Activated CD8-positive, alpha-beta T cell treated with anti-CD3 and anti-CD28 coated beads for 36 hours (primary cell): ENCODE data around the gene IER2. TPM values are rescaled to one million over a fixed set of nuclear protein-coding genes. Genes with fewer than 3 reads are reported as not detected.
A peak's percentile ranks its signal among the peaks of the same experiment; 100 is the strongest.
"Not testable (repeated sequence)": the region's sequence is repeated elsewhere in the genome, so short reads cannot be mapped to it uniquely, and the experiment has no call there.

Experiments
- ATAC-seq: fragments of 200-7000 bp; cut with Tn5 transposase; one replicate; pipeline ENCODE4 v1.10.0; 2021; ENCODE audit warnings: mild to moderate bottlenecking, moderate library complexity
- CTCF ChIA-PET: fragments of 350-600 bp; sonication (Branson Sonifier 250); formaldehyde crosslinking; loops from one replicate; lab custom pipeline; 2021; ENCODE audit warnings: antibody characterized with exemption; lab: Charles Lee
- POLR2A ChIA-PET: fragments of 350-600 bp; sonication (Branson Sonifier 250); formaldehyde crosslinking; loops from one replicate; lab custom pipeline; 2021; ENCODE audit warnings: antibody characterized with exemption; lab: Charles Lee
- DNase-seq: peaks from one replicate; pipeline ENCODE4 v3.0.0-alpha.2; 2020
- H3K27ac Mint-ChIP-seq: one replicate; pipeline ENCODE4 v1.8.0; 2021; ENCODE audit warnings: mild to moderate bottlenecking, mixed read lengths
- H3K27me3 Mint-ChIP-seq: one replicate; pipeline ENCODE4 v1.8.0; 2021; ENCODE audit warnings: mixed read lengths
- H3K36me3 Mint-ChIP-seq: one replicate; pipeline ENCODE4 v1.8.0; 2021; ENCODE audit warnings: low read depth, mixed read lengths
- H3K4me1 Mint-ChIP-seq: one replicate; pipeline ENCODE4 v1.8.0; 2021; ENCODE audit warnings: low read depth, mixed read lengths
- H3K4me3 Mint-ChIP-seq: one replicate; pipeline ENCODE4 v1.8.0; 2021; ENCODE audit warnings: mild to moderate bottlenecking, moderate library complexity, mixed read lengths
- H3K9me3 Mint-ChIP-seq: one replicate; pipeline ENCODE4 v1.8.0; 2021; ENCODE audit warnings: mixed read lengths
- CTCF ChIP-seq: fragments of 200-600 bp; IDR thresholded peaks from one replicate; pipeline ENCODE4 v1.8.0; 2022; ENCODE audit warnings: antibody characterized with exemption, mild to moderate bottlenecking
- intact Hi-C: fragments of 100-400 bp; cut with micrococcal nuclease; formaldehyde crosslinking; loops from one replicate; pipeline ENCODE4 v1.10.0; 2022
- total RNA-seq, 2 experiments: library from RNA; stranded (reverse); gene quantifications; one replicate each; pipeline ENCODE4 v1.2.3, GENCODE V29; 2021

IER2 gene
- total RNA-seq, 2 experiments from 2014 or later: 120 to 122 TPM

GRCh38 chr19:13138171-13138915 lies 11.9 kb upstream of the IER2 start:
- no peak for DNase-seq
- TF ChIP-seq CTCF: no peak

GRCh38 chr19:13138916-13139198 lies 11.4 kb upstream of the IER2 start:
- POLR2A ChIA-PET: no interaction called here
- intact Hi-C loops: no loop called here
- CTCF ChIA-PET: interaction anchor here (0.9 kb wide), 1 partner anchor 173 kb away, joined by 3 read pairs; no protein-coding TSS in a partner anchor

More at GRCh38 chr19:13138171-13138915, 11.9 kb upstream of the IER2 start:
- H3K4me3 Mint-ChIP-seq: no peak overlapping the region
- H3K9me3 Mint-ChIP-seq: no peaks in the 10 kb centered on the region
- no peak for ATAC-seq
- intact Hi-C loops: no loop called here
- no peaks in the 10 kb centered on the region for H3K27me3 Mint-ChIP-seq
- POLR2A ChIA-PET: no interaction called here
- H3K4me1 Mint-ChIP-seq: peaks cover 12% of the 10 kb centered on the region
- CTCF ChIA-PET: interaction anchor here (0.9 kb wide), 1 partner anchor 173 kb away, joined by 3 read pairs; no protein-coding TSS in a partner anchor
- no peak overlapping the region for H3K27ac Mint-ChIP-seq
- H3K36me3 Mint-ChIP-seq: peaks cover 29% of the 10 kb centered on the region

GRCh38 chr19:13139633-13140311 lies 10.4 kb upstream of the IER2 start:
- no peak for TF ChIP-seq CTCF
- H3K4me1 Mint-ChIP-seq: peaks cover 4% of the 10 kb centered on the region
- H3K27me3 Mint-ChIP-seq: no peaks in the 10 kb centered on the region
- intact Hi-C loops: no loop called here
- DNase-seq (no peak), ATAC-seq (no peak)
- peak overlapping the region; percentile 36 for H3K27ac Mint-ChIP-seq
- H3K36me3 Mint-ChIP-seq: peaks cover 25% of the 10 kb centered on the region
- ChIA-PET POLR2A (no interaction called here), CTCF (no interaction called here)
- H3K4me3 Mint-ChIP-seq: no peak overlapping the region
- no peaks in the 10 kb centered on the region for H3K9me3 Mint-ChIP-seq

More at GRCh38 chr19:13138916-13139198, 11.4 kb upstream of the IER2 start:
- Mint-ChIP-seq H3K4me3 (no peak overlapping the region), H3K9me3 (no peaks in the 10 kb centered on the region), H3K27me3 (no peaks in the 10 kb centered on the region), H3K4me1 (peaks cover 7% of the 10 kb centered on the region), H3K27ac (no peak overlapping the region), H3K36me3 (peaks cover 29% of the 10 kb centered on the region)
- DNase-seq: no peak
- no peak for TF ChIP-seq CTCF
- no peak for ATAC-seq

- no peak for TF ChIP-seq CTCF
- Mint-ChIP-seq H3K4me1 (peaks cover 19% of the 10 kb centered on the region), H3K36me3 (peaks cover 10% of the 10 kb centered on the region), H3K27ac (no peak overlapping the region), H3K9me3 (no peaks in the 10 kb centered on the region), H3K4me3 (no peak overlapping the region), H3K27me3 (no peaks in the 10 kb centered on the region)
- DNase-seq (no peak), ATAC-seq (no peak)
- POLR2A ChIA-PET: no interaction called here
- intact Hi-C loops: no loop called here
- CTCF ChIA-PET: interaction anchor here (1.3 kb wide), 1 partner anchor 15 kb away, joined by 3 read pairs; no protein-coding TSS in a partner anchor
Measured at GRCh38 chr19:13146763-13147563, 3.2 kb upstream of the IER2 start.

- H3K27me3 Mint-ChIP-seq, ATAC-seq, intact Hi-C loops, DNase-seq, H3K9me3 Mint-ChIP-seq: not testable (repeated sequence)
- H3K4me3 Mint-ChIP-seq: peak overlapping the region; percentile 83
- peaks cover 19% of the 10 kb centered on the region for H3K4me1 Mint-ChIP-seq
- ChIA-PET CTCF (interaction anchor here (1.0 to 2.1 kb wide), 3 partner anchors 32 to 184 kb away, joined by 3 to 8 read pairs (median 4); partner anchors contain the start of gene NACC1), POLR2A (interaction anchor here (0.8 to 9.8 kb wide), 4 partner anchors 13 to 30 kb away, joined by 3 to 226 read pairs (median 12); partner anchors contain the start of gene NACC1)
- peaks cover 21% of the 10 kb centered on the region for H3K36me3 Mint-ChIP-seq
- peak overlapping the region; percentile 70 for H3K27ac Mint-ChIP-seq
Measured at GRCh38 chr19:13149173-13149627, 1.0 kb upstream of the IER2 start.
